PC-3 (cell line): ENCODE results near the gene NLGN1. TPM values are rescaled to one million over a fixed set of nuclear protein-coding genes. Genes with fewer than 3 reads are reported as not detected.
A peak's percentile ranks its signal among the peaks of the same experiment; 100 is the strongest.

ENCODE experiments used
- ATAC-seq: fragments of 200-7000 bp; cut with Tn5 transposase; 2 replicates; pipeline ENCODE4 v1.9.1; 2020; ENCODE audit warnings: mild to moderate bottlenecking, moderate library complexity
- BruUV-seq: library from RNA; stranded (reverse); fragments of 400-500 nt; replicated peaks from 2 replicates; lab custom pipeline; 2021; lab: Mats Ljungman, UMichigan
- CTCF ChIA-PET: fragments of 300-600 bp; sonication (Branson Sonifier 250); formaldehyde crosslinking; loops from one replicate; lab custom pipeline; 2022; ENCODE audit warnings: antibody characterized with exemption; lab: Charles Lee
- POLR2A ChIA-PET: fragments of 300-600 bp; sonication (Branson Sonifier 250); formaldehyde crosslinking; loops from one replicate; lab custom pipeline; 2022; ENCODE audit warnings: antibody characterized with exemption; ENCODE audit not compliant: unreplicated experiment; lab: Charles Lee
- DNase-seq: peaks from one replicate; pipeline ENCODE4 v3.0.0-alpha.2; 2015
- H2AFZ ChIP-seq: fragments of 300-600 bp; sonication (generic); 2 replicates; pipeline ENCODE4 v1.6.0; 2016; ENCODE audit warnings: antibody characterized with exemption, low read length
- H3F3A ChIP-seq: fragments of 300-600 bp; sonication (generic); one replicate; pipeline ENCODE4 v1.6.0; 2017; ENCODE audit warnings: antibody characterized with exemption, low read length, control low read depth, mild to moderate bottlenecking; ENCODE audit not compliant: unreplicated experiment
- H3K27ac ChIP-seq: fragments of 300-600 bp; sonication (generic); 2 replicates; pipeline ENCODE4 v1.5.1; 2016; ENCODE audit warnings: mild to moderate bottlenecking, low read length
- H3K27me3 ChIP-seq: fragments of 300-600 bp; sonication (generic); 2 replicates; pipeline ENCODE4 v1.6.1; 2016; ENCODE audit warnings: low read length, mixed read lengths
- H3K36me3 ChIP-seq: fragments of 300-600 bp; sonication (generic); 2 replicates; pipeline ENCODE4 v1.6.1; 2016; ENCODE audit warnings: low read depth, mixed run types, low read length, mixed read lengths
- H3K4me1 ChIP-seq: fragments of 300-600 bp; sonication (generic); 2 replicates; pipeline ENCODE4 v1.5.1; 2016; ENCODE audit warnings: low read length; ENCODE audit not compliant: insufficient read depth
- H3K4me2 ChIP-seq: fragments of 300-600 bp; sonication (generic); 2 replicates; pipeline ENCODE4 v1.6.0; 2016; ENCODE audit warnings: low read length
- H3K4me3 ChIP-seq: fragments of 300-600 bp; sonication (generic); 2 replicates; pipeline ENCODE4 v1.5.1; 2016; ENCODE audit warnings: mild to moderate bottlenecking, low read length, mixed read lengths
- H3K79me2 ChIP-seq: fragments of 300-600 bp; sonication (generic); 2 replicates; pipeline ENCODE4 v1.6.1; 2017; ENCODE audit warnings: low read length, mixed read lengths
- H3K9ac ChIP-seq: fragments of 300-600 bp; sonication (generic); 2 replicates; pipeline ENCODE4 v1.6.0; 2016; ENCODE audit warnings: mild to moderate bottlenecking, low read length
- H3K9me2 ChIP-seq: fragments of 300-600 bp; sonication (generic); replicated peaks from 2 replicates; pipeline ENCODE4 v1.6.1; 2016; ENCODE audit warnings: mixed run types, low read length, mixed read lengths
- H3K9me3 ChIP-seq: fragments of 300-600 bp; sonication (generic); 2 replicates; pipeline ENCODE4 v1.6.1; 2016; ENCODE audit warnings: low read length, mixed read lengths
- H4K20me1 ChIP-seq: fragments of 300-600 bp; sonication (generic); 2 replicates; pipeline ENCODE4 v1.6.1; 2016; ENCODE audit warnings: low read length, mixed read lengths
- CTCF ChIP-seq: fragments of 300-600 bp; sonication (generic); conservative IDR thresholded peaks from 2 replicates; pipeline ENCODE4 v1.5.1; 2017; ENCODE audit warnings: antibody characterized with exemption, low read depth, mild to moderate bottlenecking, low read length
- EZH2 ChIP-seq: fragments of 300-600 bp; sonication (generic); IDR thresholded peaks from one replicate; pipeline ENCODE4 v1.6.1; 2017; ENCODE audit warnings: antibody characterized with exemption, mild to moderate bottlenecking, low read length; ENCODE audit not compliant: unreplicated experiment
- EZH2phosphoT487 ChIP-seq: fragments of 300-600 bp; sonication (generic); IDR thresholded peaks from 2 replicates; pipeline ENCODE4 v1.6.1; 2018; ENCODE audit warnings: mild to moderate bottlenecking, antibody characterized with exemption, low read length, borderline replicate concordance
- intact Hi-C: fragments of 100-400 bp; cut with micrococcal nuclease; formaldehyde crosslinking; loops from 2 replicates; pipeline ENCODE4 v1.9.0; 2023
- total RNA-seq: library from RNA; depleted of rRNA; stranded (reverse); fragments of >200 nt; gene quantifications from 2 replicates; pipeline ENCODE4 v1.2.3, GENCODE V29; 2014

Gene NLGN1
- total RNA-seq, 1 experiment from 2014 or later: 0.77 TPM

GRCh38 chr3:174186377-174186989 is 788.9 kb downstream of the NLGN1 start:
- Histone ChIP-seq H3K36me3 (no peaks in the 10 kb centered on the region), H3K9me2 (no peaks in the 10 kb centered on the region), H3K79me2 (no peaks in the 10 kb centered on the region), H2AFZ (no peak overlapping the region), H4K20me1 (no peaks in the 10 kb centered on the region), H3K27ac (no peak overlapping the region), H3K4me2 (no peak overlapping the region), H3K27me3 (no peaks in the 10 kb centered on the region), H3K4me1 (no peaks in the 10 kb centered on the region), H3F3A (no peaks in the 10 kb centered on the region), H3K9ac (no peak overlapping the region), H3K4me3 (no peak overlapping the region), H3K9me3 (no peaks in the 10 kb centered on the region)
- ChIA-PET CTCF (no interaction called here), POLR2A (no interaction called here)
- peak; percentile 24 for DNase-seq
- no peak for TF ChIP-seq EZH2
- TF ChIP-seq EZH2phosphoT487: no peak
- no peak for TF ChIP-seq CTCF
- intact Hi-C loops: no loop called here
- peak; percentile 48 for ATAC-seq
- BruUV-seq: no TSS peak

- Histone ChIP-seq H3K27ac (no peak overlapping the region), H3K36me3 (no peaks in the 10 kb centered on the region), H3K27me3 (no peaks in the 10 kb centered on the region), H3K4me2 (no peak overlapping the region), H3K9me3 (no peaks in the 10 kb centered on the region), H3F3A (no peaks in the 10 kb centered on the region), H3K9ac (no peak overlapping the region), H2AFZ (no peak overlapping the region), H3K79me2 (no peaks in the 10 kb centered on the region), H3K9me2 (no peaks in the 10 kb centered on the region), H4K20me1 (no peaks in the 10 kb centered on the region), H3K4me3 (no peak overlapping the region), H3K4me1 (no peaks in the 10 kb centered on the region)
- TF ChIP-seq CTCF: no peak
- no peak for TF ChIP-seq EZH2
- TF ChIP-seq EZH2phosphoT487: no peak
- intact Hi-C loops: no loop called here
- no peak for DNase-seq
- no TSS peak for BruUV-seq
- ATAC-seq: no peak
- ChIA-PET POLR2A (no interaction called here), CTCF (no interaction called here)
Observed at GRCh38 chr3:174191380-174191779, 793.8 kb downstream of the NLGN1 start.

GRCh38 chr3:174191895-174192294 is 794.4 kb downstream of the NLGN1 start:
- intact Hi-C loops: no loop called here
- ChIA-PET CTCF (no interaction called here), POLR2A (no interaction called here)
- Histone ChIP-seq H3K9ac (no peak overlapping the region), H3K79me2 (no peaks in the 10 kb centered on the region), H3K27me3 (no peaks in the 10 kb centered on the region), H3K36me3 (no peaks in the 10 kb centered on the region), H2AFZ (no peak overlapping the region), H3K4me2 (no peak overlapping the region), H4K20me1 (no peaks in the 10 kb centered on the region), H3F3A (no peaks in the 10 kb centered on the region), H3K27ac (no peak overlapping the region), H3K9me3 (no peaks in the 10 kb centered on the region), H3K4me3 (no peak overlapping the region), H3K9me2 (no peaks in the 10 kb centered on the region), H3K4me1 (no peaks in the 10 kb centered on the region)
- BruUV-seq: no TSS peak
- TF ChIP-seq EZH2phosphoT487 (no peak), CTCF (no peak), EZH2 (no peak)
- no peak for DNase-seq
- ATAC-seq: no peak
